GM21737 (cell line): ENCODE results near the gene NEK1.
"Not testable (repeated sequence)": the region's sequence is repeated elsewhere in the genome, so short reads cannot be mapped to it uniquely, and the experiment has no call there.

ENCODE experiments used
- ATAC-seq: cut with Tn5 transposase; IDR thresholded peaks from one replicate; pipeline ENCODE4 v1.9.1; 2021; ENCODE audit warnings: mild to moderate bottlenecking, moderate library complexity; ENCODE audit not compliant: unreplicated experiment

The NEK1 gene

GRCh38 chr4:169626331-169627282 lies 14.2 kb upstream of the NEK1 start:
- no peak for ATAC-seq

- no peak for ATAC-seq
Observed at GRCh38 chr4:169625886-169626285, 13.5 kb upstream of the NEK1 start.

GRCh38 chr4:169624012-169624411 lies 11.6 kb upstream of the NEK1 start:
- not testable (repeated sequence) for ATAC-seq

GRCh38 chr4:169622566-169622965 lies 10.2 kb upstream of the NEK1 start:
- no peak for ATAC-seq

- peak; percentile 16 for ATAC-seq
Observed at GRCh38 chr4:169621731-169622492, 9.5 kb upstream of the NEK1 start.

GRCh38 chr4:169620880-169621248 lies 8.5 kb upstream of the NEK1 start:
- ATAC-seq: no peak

- ATAC-seq: peak; percentile 96
Observed at GRCh38 chr4:169619958-169620879, 7.8 kb upstream of the NEK1 start, which contains the start of gene CLCN3. CLCN3 (plus strand) TSS chr4:169620578; CDS start chr4:169635929, 15,351 bp downstream.

- ATAC-seq: peak; percentile 29
Observed at GRCh38 chr4:169619518-169619957, 7.2 kb upstream of the NEK1 start.

- ATAC-seq: no peak
Observed at GRCh38 chr4:169618986-169619385, 6.6 kb upstream of the NEK1 start.

GRCh38 chr4:169618286-169618685 lies 5.9 kb upstream of the NEK1 start:
- no peak for ATAC-seq

GRCh38 chr4:169617306-169617705 lies 4.9 kb upstream of the NEK1 start:
- no peak for ATAC-seq

- no peak for ATAC-seq
Observed at GRCh38 chr4:169616846-169617245, 4.5 kb upstream of the NEK1 start.

GRCh38 chr4:169615467-169616106 lies 3.2 kb upstream of the NEK1 start:
- no peak for ATAC-seq

- ATAC-seq: peak; percentile 45
Observed at GRCh38 chr4:169612871-169613859, 782 bp upstream of the NEK1 start.

GRCh38 chr4:169611157-169611556 lies 1.2 kb downstream of the NEK1 start:
- no peak for ATAC-seq

- no peak for ATAC-seq
Observed at GRCh38 chr4:169604903-169605331, 7.5 kb downstream of the NEK1 start.

GRCh38 chr4:169604131-169604900 lies 8.1 kb downstream of the NEK1 start:
- peak; percentile 74 for ATAC-seq

GRCh38 chr4:169603312-169603711 lies 9.1 kb downstream of the NEK1 start:
- no peak for ATAC-seq
